Bronchial epithelial cell (primary cell): ENCODE data around the gene NCOA7. TPM values are rescaled to one million over a fixed set of nuclear protein-coding genes. Genes with fewer than 3 reads are reported as not detected.
A peak's percentile ranks its signal among the peaks of the same experiment; 100 is the strongest.
"Not testable (repeated sequence)": the region's sequence is repeated elsewhere in the genome, so short reads cannot be mapped to it uniquely, and the experiment has no call there.

ENCODE experiments used
- DNase-seq: peaks from one replicate; pipeline ENCODE4 v3.0.0-alpha.2; 2010; ENCODE audit warnings: low read depth
- FAIRE-seq: peaks from 2 replicates; lab custom pipeline; 2011; peaks lifted over from hg19 to GRCh38; lab: Jason Lieb, UNC
- H3K27me3 ChIP-seq: 2 replicates; pipeline ENCODE4 v1.5.1; 2011; ENCODE audit warnings: low read length; ENCODE audit not compliant: control insufficient read depth, insufficient read depth
- H3K36me3 ChIP-seq: 2 replicates; pipeline ENCODE4 v1.5.1; 2011; ENCODE audit warnings: low read length; ENCODE audit not compliant: control insufficient read depth, insufficient read depth
- H3K4me3 ChIP-seq: 2 replicates; pipeline ENCODE4 v1.5.1; 2011; ENCODE audit warnings: mild to moderate bottlenecking, low read depth, low read length, control low read depth
- total RNA-seq: library from RNA; depleted of rRNA; stranded (reverse); fragments of >200 nt; gene quantifications from 2 replicates; pipeline ENCODE4 v1.2.1, GENCODE V29; 2014
- TF ChIP-seq, protein P1 (sequence below): IDR thresholded peaks from 2 replicates; pipeline ENCODE4 v1.5.1; 2011; ENCODE audit warnings: mild to moderate bottlenecking, moderate library complexity, low read length, control low read depth, inconsistent platforms; ENCODE audit not compliant: insufficient read depth, severe bottlenecking

Gene NCOA7
- total RNA-seq, 1 donor from 2014 or later = 39.0 TPM

DNA sequence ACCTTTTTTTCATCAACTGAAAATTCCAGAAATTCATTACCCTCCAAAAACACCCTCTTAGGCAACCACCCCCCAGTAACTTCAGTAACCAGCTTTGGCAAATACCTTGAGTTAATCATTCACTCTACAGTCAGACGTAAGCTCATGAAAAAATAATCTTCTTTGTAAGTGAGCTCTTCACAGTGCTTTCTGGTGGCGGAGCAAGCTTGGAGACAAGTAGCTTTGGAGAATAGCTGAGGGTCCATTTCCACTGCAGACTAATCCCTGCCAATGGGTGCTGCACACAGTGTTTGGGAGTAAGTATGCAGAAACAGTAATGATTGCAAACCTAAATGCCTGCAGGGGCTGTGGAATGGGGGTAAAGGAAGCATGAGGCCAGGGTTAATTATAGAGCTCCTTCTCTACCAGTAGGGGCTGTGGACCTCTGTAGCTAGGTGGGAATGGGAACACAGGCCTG is 109.0 kb downstream of the NCOA7 start:
- FAIRE-seq (no peak), DNase-seq (no peak)
- Histone ChIP-seq H3K36me3 (peaks cover 5% of the 10 kb centered on the region), H3K27me3 (no peaks in the 10 kb centered on the region), H3K4me3 (no peak overlapping the region)
- TF ChIP-seq, protein P1, sequence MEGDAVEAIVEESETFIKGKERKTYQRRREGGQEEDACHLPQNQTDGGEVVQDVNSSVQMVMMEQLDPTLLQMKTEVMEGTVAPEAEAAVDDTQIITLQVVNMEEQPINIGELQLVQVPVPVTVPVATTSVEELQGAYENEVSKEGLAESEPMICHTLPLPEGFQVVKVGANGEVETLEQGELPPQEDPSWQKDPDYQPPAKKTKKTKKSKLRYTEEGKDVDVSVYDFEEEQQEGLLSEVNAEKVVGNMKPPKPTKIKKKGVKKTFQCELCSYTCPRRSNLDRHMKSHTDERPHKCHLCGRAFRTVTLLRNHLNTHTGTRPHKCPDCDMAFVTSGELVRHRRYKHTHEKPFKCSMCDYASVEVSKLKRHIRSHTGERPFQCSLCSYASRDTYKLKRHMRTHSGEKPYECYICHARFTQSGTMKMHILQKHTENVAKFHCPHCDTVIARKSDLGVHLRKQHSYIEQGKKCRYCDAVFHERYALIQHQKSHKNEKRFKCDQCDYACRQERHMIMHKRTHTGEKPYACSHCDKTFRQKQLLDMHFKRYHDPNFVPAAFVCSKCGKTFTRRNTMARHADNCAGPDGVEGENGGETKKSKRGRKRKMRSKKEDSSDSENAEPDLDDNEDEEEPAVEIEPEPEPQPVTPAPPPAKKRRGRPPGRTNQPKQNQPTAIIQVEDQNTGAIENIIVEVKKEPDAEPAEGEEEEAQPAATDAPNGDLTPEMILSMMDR = no peak

GRCh38 chr6:125904871-125905270 is 114.1 kb downstream of the NCOA7 start:
- FAIRE-seq (no peak), DNase-seq (peak; percentile 97)
- TF ChIP-seq, protein P1 = no peak

DNA sequence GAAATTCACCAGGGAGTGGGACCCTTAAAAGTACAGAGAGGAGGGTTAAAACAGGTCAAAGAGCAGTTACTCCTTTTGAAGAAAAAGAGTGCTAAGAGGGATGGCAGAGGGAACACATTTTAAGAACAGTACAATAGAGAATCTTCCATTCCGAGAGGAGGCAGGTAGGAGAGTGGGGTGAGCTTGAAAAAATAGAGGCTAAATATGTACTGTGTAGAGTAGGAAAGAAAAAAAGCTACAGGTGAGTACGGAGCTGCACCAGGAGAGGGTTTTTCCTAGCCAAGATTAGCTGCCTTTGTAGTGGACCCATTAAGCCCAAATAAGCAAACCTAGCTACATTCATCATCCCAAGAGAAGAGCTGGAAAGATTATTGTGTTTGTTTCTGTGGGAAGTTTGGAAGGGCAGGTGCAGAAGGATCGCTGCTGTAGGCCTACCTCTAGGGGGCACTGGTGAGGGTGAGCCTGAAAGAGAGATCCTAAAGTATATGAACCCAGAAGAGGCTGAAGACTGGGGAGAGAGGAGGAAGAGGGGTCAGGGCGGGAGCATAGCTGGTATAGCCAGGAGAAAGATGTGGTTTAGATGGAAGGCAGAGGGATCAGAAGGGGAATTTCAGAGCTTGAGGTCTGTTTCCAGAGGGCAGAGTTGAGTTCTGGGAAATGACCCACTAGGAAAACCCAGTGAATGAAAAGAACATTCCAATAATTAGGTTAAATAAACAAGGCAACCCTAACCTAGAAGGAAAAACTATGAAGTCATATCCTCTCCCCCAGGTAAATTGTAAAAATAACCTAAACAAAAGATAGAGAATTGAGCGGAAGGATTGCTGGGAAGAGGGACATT is 115.6 kb downstream of the NCOA7 start:
- peaks cover 2% of the 10 kb centered on the region for H3K36me3 ChIP-seq
- H3K4me3 ChIP-seq = no peak overlapping the region
- no peak for DNase-seq
- TF ChIP-seq, protein P1 = peak; percentile 79
- no peaks in the 10 kb centered on the region for H3K27me3 ChIP-seq
- no peak for FAIRE-seq

More at GRCh38 chr6:125904871-125905270, 114.1 kb downstream of the NCOA7 start:
- peaks cover 3% of the 10 kb centered on the region for H3K36me3 ChIP-seq
- H3K4me3 ChIP-seq = no peak overlapping the region
- H3K27me3 ChIP-seq = no peaks in the 10 kb centered on the region

- Histone ChIP-seq H3K27me3 (no peaks in the 10 kb centered on the region), H3K36me3 (peaks cover 2% of the 10 kb centered on the region), H3K4me3 (no peak overlapping the region)
- DNase-seq = peak; percentile 68
- no peak for FAIRE-seq
- TF ChIP-seq, protein P1 = no peak
Observed at GRCh38 chr6:125910527-125910926, 119.8 kb downstream of the NCOA7 start.

DNA sequence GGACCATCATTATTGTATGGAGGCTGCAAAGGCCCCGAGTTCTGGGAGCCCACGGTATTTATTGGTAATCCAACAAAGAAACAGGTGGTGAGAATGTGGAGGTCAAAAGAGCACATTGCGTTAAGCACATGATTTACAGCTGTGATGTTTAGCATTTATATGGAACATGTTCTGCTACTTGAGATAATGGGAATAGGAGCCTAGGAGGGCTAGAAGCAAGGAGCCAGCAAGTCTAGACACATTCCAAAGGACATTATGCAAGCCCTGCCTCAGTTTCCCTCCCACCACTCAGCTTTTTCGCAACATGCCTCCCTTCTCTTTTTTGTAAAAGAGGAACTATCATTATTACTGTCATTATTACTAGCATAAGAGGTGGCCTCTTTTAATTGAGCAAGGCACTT is 120.3 kb downstream of the NCOA7 start:
- FAIRE-seq, H3K27me3 ChIP-seq, H3K36me3 ChIP-seq, H3K4me3 ChIP-seq, DNase-seq: not testable (repeated sequence)

DNA sequence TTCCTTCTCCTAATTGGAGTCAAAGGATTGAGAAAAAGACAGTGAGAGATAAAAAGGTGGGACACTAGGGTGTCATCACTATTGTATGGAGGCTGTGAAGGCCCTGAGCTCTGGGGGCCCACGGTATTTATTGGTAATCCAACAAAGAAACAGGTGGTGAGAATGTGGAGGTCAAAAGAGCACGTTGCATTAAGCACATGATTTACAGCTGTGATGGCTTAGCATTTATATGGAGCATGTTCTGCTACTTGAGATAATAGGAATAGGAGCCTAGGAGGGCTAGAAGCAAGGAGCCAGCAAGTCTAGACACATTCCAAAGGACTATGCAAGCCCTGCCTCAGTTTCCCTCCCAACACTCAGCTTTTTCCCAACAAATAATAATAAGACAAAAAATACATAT is 121.7 kb downstream of the NCOA7 start:
- DNase-seq, H3K27me3 ChIP-seq, FAIRE-seq, H3K36me3 ChIP-seq, H3K4me3 ChIP-seq: not testable (repeated sequence)
